OCI-LY7 (cell line): ENCODE results near the gene ABCA5. TPM values are rescaled to one million over a fixed set of nuclear protein-coding genes. Genes with fewer than 3 reads are reported as not detected.

ENCODE experiments used
- BruUV-seq: library from RNA; stranded (reverse); fragments of 400-500 nt; replicated peaks from 2 replicates; lab custom pipeline; 2021; lab: Mats Ljungman, UMichigan
- CTCF ChIA-PET: fragments of 300-600 bp; sonication (Branson Sonifier 250); formaldehyde crosslinking; loops from one replicate; lab custom pipeline; 2022; ENCODE audit warnings: antibody characterized with exemption; ENCODE audit not compliant: unreplicated experiment; lab: Charles Lee
- POLR2A ChIA-PET: fragments of 300-600 bp; sonication (Branson Sonifier 250); formaldehyde crosslinking; loops from one replicate; lab custom pipeline; 2022; ENCODE audit warnings: antibody characterized with exemption; lab: Charles Lee
- DNase-seq: peaks from one replicate; pipeline ENCODE4 v3.0.0-alpha.2; 2015; ENCODE audit warnings: low spot score
- H2AFZ ChIP-seq: fragments of 200-600 bp; sonication (generic), shearing (Covaris generic); 2 replicates; pipeline ENCODE4 v1.6.1; 2014; ENCODE audit warnings: mild to moderate bottlenecking, antibody characterized with exemption, low read length, moderate library complexity
- H3K27ac ChIP-seq: fragments of 200-600 bp; sonication (generic); 2 replicates; pipeline ENCODE4 v1.5.1; 2014; ENCODE audit warnings: mixed run types, low read depth, mild to moderate bottlenecking, moderate library complexity, low read length, inconsistent platforms; ENCODE audit not compliant: poor library complexity, severe bottlenecking
- H3K36me3 ChIP-seq: fragments of 200-600 bp; sonication (generic); 2 replicates; pipeline ENCODE4 v1.6.1; 2014; ENCODE audit warnings: mild to moderate bottlenecking, antibody characterized with exemption, low read length, moderate library complexity, mixed read lengths; ENCODE audit not compliant: insufficient read depth
- H3K4me1 ChIP-seq: fragments of 200-600 bp; sonication (generic); 2 replicates; pipeline ENCODE4 v1.5.1; 2014; ENCODE audit warnings: mild to moderate bottlenecking, low read length; ENCODE audit not compliant: insufficient read depth, poor library complexity, severe bottlenecking
- H3K4me2 ChIP-seq: fragments of 200-600 bp; sonication (generic); 2 replicates; pipeline ENCODE4 v1.6.1; 2014; ENCODE audit warnings: mild to moderate bottlenecking, low read length
- H3K4me3 ChIP-seq: fragments of 200-600 bp; sonication (generic); 2 replicates; pipeline ENCODE4 v1.5.1; 2014; ENCODE audit warnings: mild to moderate bottlenecking, low read depth, low read length; ENCODE audit not compliant: poor library complexity, severe bottlenecking
- H3K79me2 ChIP-seq: fragments of 200-600 bp; sonication (generic); 2 replicates; pipeline ENCODE4 v1.6.1; 2016; ENCODE audit warnings: low read depth, mild to moderate bottlenecking, low read length, moderate library complexity, mixed read lengths; ENCODE audit not compliant: insufficient read depth
- H3K9me2 ChIP-seq: fragments of 200-600 bp; sonication (generic); 2 replicates; pipeline ENCODE4 v1.6.1; 2016; ENCODE audit warnings: mild to moderate bottlenecking, low read length, mixed read lengths; ENCODE audit not compliant: insufficient read depth
- H3K9me3 ChIP-seq: fragments of 200-600 bp; sonication (generic); 2 replicates; pipeline ENCODE4 v1.6.1; 2014; ENCODE audit warnings: mild to moderate bottlenecking, mixed run types, low read length, mixed read lengths
- H4K20me1 ChIP-seq: fragments of 200-600 bp; sonication (generic); 2 replicates; pipeline ENCODE4 v1.6.1; 2014; ENCODE audit warnings: mild to moderate bottlenecking, antibody characterized with exemption, low read length, moderate library complexity, mixed read lengths; ENCODE audit not compliant: insufficient read depth
- EZH2phosphoT487 ChIP-seq: fragments of 200-600 bp; sonication (generic); IDR thresholded peaks from 2 replicates; pipeline ENCODE4 v1.6.1; 2018; ENCODE audit warnings: low read depth, borderline replicate concordance, mild to moderate bottlenecking, mixed run types, antibody characterized with exemption, low read length, moderate library complexity, mixed read lengths
- intact Hi-C: fragments of 100-400 bp; cut with micrococcal nuclease; formaldehyde crosslinking; loops from one replicate; pipeline ENCODE4 v1.10.0; 2022; ENCODE audit not compliant: unreplicated experiment
- total RNA-seq, 2 experiments: library from RNA; depleted of rRNA in 1 of 2; stranded (reverse); fragments of >200 nt in 1 of 2; shearing (Covaris generic) in 1 of 2; gene quantifications; 2 replicates each; pipeline ENCODE4 v1.2.3, GENCODE V29; 2014 to 2022
- TF ChIP-seq, protein P1 (sequence below): fragments of 200-600 bp; sonication (generic); conservative IDR thresholded peaks from 2 replicates; pipeline ENCODE4 v1.5.1; 2014; ENCODE audit warnings: mild to moderate bottlenecking, antibody characterized with exemption, low read length, moderate library complexity, mixed read lengths

Gene ABCA5
- total RNA-seq, 2 experiments from 2014 or later = 14.7 to 25.3 TPM

DNA sequence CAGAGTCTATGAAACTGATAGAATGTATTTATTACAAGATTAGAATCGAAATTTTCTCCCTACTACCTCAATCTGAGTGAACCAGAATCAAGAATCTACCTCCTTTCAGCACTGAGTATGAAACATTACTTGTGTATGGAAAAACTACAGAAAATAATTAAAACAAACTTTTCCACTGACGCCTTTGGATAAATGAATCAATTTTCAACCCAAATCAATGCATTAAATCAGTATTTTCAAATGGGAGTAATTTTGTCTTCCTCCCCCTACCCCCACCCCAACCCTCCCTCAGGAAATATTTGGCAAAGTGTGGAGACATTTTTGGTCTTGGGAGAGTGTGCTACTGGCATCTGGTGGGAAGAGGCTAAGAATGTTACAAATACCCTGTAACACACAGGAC is 90.5 kb downstream of the ABCA5 start:
- no TSS peak for BruUV-seq
- TF ChIP-seq, protein P1, sequence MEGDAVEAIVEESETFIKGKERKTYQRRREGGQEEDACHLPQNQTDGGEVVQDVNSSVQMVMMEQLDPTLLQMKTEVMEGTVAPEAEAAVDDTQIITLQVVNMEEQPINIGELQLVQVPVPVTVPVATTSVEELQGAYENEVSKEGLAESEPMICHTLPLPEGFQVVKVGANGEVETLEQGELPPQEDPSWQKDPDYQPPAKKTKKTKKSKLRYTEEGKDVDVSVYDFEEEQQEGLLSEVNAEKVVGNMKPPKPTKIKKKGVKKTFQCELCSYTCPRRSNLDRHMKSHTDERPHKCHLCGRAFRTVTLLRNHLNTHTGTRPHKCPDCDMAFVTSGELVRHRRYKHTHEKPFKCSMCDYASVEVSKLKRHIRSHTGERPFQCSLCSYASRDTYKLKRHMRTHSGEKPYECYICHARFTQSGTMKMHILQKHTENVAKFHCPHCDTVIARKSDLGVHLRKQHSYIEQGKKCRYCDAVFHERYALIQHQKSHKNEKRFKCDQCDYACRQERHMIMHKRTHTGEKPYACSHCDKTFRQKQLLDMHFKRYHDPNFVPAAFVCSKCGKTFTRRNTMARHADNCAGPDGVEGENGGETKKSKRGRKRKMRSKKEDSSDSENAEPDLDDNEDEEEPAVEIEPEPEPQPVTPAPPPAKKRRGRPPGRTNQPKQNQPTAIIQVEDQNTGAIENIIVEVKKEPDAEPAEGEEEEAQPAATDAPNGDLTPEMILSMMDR = no peak
- intact Hi-C loops = loop anchor here (5.0 to 10.0 kb wide), 3 partner anchors 169 to 672 kb away; no protein-coding TSS in a partner anchor
- Histone ChIP-seq H3K4me3 (no peak overlapping the region), H3K27ac (no peak overlapping the region), H3K9me2 (no peaks in the 10 kb centered on the region), H3K4me2 (no peak overlapping the region), H3K79me2 (no peaks in the 10 kb centered on the region), H4K20me1 (no peaks in the 10 kb centered on the region), H3K9me3 (peaks cover 7% of the 10 kb centered on the region; the same call in 1 of the 2 replicates), H3K36me3 (no peaks in the 10 kb centered on the region), H2AFZ (no peak overlapping the region), H3K4me1 (no peaks in the 10 kb centered on the region)
- POLR2A ChIA-PET = no interaction called here
- no peak for DNase-seq
- CTCF ChIA-PET = no interaction called here

DNA sequence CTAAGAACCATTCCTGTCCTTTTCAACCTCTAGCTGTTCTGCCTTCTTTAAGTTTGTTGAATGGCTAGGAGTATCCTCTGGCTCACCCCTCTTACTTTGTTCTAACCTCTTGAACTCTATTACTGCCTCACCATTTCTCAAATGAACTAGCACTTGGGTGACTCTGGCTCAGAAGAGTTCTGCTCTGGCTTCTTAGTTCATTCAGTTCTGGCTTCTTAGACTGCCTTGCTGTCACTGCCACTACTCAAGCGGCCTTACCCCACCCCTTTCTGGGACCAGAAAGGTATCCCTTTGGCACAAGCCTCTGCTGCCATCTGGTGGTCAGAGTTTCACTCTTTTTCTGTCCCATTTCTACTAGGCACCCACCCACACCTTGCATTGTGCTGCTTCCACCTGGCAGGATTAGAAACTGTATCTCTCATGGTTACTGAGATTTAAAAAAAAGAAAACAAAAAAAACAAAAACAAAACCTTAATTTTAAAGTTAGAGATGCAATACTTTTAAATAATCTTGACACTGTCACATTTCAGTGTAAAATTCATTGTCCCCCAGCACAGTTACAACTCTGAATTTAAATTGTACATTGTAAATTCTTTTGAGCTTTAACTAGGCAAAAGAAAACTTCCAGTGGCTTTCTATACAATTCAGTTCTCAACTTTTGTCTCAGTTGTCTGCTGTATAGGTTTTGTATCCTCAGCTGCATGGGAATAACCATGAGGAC is 91.4 kb downstream of the ABCA5 start:
- peak; percentile 94 for DNase-seq
- H3K4me3 ChIP-seq = no peak overlapping the region
- no peak overlapping the region for H3K27ac ChIP-seq
- CTCF ChIA-PET = no interaction called here
- H4K20me1 ChIP-seq = no peaks in the 10 kb centered on the region
- intact Hi-C loops = loop anchor here (1.0 to 10.0 kb wide), 4 partner anchors 168 to 671 kb away; no protein-coding TSS in a partner anchor
- H3K36me3 ChIP-seq = no peaks in the 10 kb centered on the region
- H3K9me2 ChIP-seq = no peaks in the 10 kb centered on the region
- no peak overlapping the region for H2AFZ ChIP-seq
- no peak overlapping the region for H3K4me2 ChIP-seq
- POLR2A ChIA-PET = interaction anchor here (0.6 to 1.0 kb wide), 5 partner anchors 138 to 1113 kb away, joined by 3 to 6 read pairs (median 3); no protein-coding TSS in a partner anchor
- BruUV-seq = no TSS peak
- no peaks in the 10 kb centered on the region for H3K4me1 ChIP-seq
- peaks cover 7% of the 10 kb centered on the region; the same call in 1 of the 2 replicates for H3K9me3 ChIP-seq
- TF ChIP-seq EZH2phosphoT487 = no peak
- TF ChIP-seq, protein P1 = peak; percentile 100
- H3K79me2 ChIP-seq = no peaks in the 10 kb centered on the region

DNA sequence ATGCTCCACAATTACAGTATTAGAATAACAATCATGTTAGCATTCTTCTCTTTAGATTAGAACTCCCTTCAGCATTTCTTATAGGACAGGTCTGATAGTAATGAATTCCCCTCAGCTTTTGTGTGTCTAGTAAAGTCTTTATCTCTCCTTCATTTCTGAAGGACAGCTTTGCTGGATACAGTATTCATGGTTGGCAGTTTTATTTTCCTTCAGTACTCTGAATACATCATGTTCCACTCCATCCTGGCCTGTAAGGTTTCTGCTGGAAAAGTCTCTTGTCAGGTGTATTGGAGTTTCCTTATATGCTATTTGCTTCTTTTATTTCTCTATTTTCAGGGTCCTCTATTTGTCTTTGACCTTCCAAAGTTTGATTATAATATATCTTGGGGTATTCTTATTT is 94.3 kb downstream of the ABCA5 start:
- Histone ChIP-seq H3K27ac (no peak overlapping the region), H4K20me1 (no peaks in the 10 kb centered on the region), H3K4me2 (no peak overlapping the region), H3K79me2 (no peaks in the 10 kb centered on the region), H3K36me3 (no peaks in the 10 kb centered on the region), H3K9me3 (peaks cover 12% of the 10 kb centered on the region), H3K9me2 (no peaks in the 10 kb centered on the region), H3K4me3 (no peak overlapping the region), H3K4me1 (peaks cover 6% of the 10 kb centered on the region), H2AFZ (no peak overlapping the region)
- intact Hi-C loops = loop anchor here (10.0 kb wide), 1 partner anchor 668 kb away; no protein-coding TSS in a partner anchor
- no TSS peak for BruUV-seq
- no peak for TF ChIP-seq EZH2phosphoT487
- TF ChIP-seq, protein P1 = no peak
- ChIA-PET POLR2A (no interaction called here), CTCF (no interaction called here)
- no peak for DNase-seq
